Neural progenitor cell (in vitro differentiated cells): ENCODE data around the gene GPR152. TPM values are rescaled to one million over a fixed set of nuclear protein-coding genes. Genes with fewer than 3 reads are reported as not detected.
A peak's percentile ranks its signal among the peaks of the same experiment; 100 is the strongest.
"Not testable (repeated sequence)": the region's sequence is repeated elsewhere in the genome, so short reads cannot be mapped to it uniquely, and the experiment has no call there.

Experiments used
- DNase-seq: peaks from one replicate; pipeline ENCODE4 v3.0.0-alpha.2; 2016; ENCODE audit warnings: low spot score
- H2AFZ ChIP-seq: fragments of 200-600 bp; sonication (generic); replicated peaks from 2 replicates; pipeline ENCODE4 v1.6.1; 2016; ENCODE audit warnings: antibody characterized with exemption
- H3F3A ChIP-seq: fragments of 200-600 bp; sonication (generic); 2 replicates; pipeline ENCODE4 v1.6.1; 2016; ENCODE audit warnings: antibody characterized with exemption, low read depth
- H3K27ac ChIP-seq: fragments of 200-600 bp; sonication (generic); 2 replicates; pipeline ENCODE4 v1.5.1; 2016; ENCODE audit warnings: mild to moderate bottlenecking
- H3K27me3 ChIP-seq: fragments of 200-600 bp; sonication (generic); 2 replicates; pipeline ENCODE4 v1.6.1; 2016; ENCODE audit warnings: mild to moderate bottlenecking, moderate library complexity
- H3K36me3 ChIP-seq: fragments of 200-600 bp; sonication (generic); 2 replicates; pipeline ENCODE4 v1.5.1; 2016
- H3K4me1 ChIP-seq: fragments of 200-600 bp; sonication (generic); 2 replicates; pipeline ENCODE4 v1.6.1; 2016; ENCODE audit warnings: mixed run types
- H3K4me2 ChIP-seq: fragments of 200-600 bp; sonication (generic); 2 replicates; pipeline ENCODE4 v1.6.1; 2016
- H3K4me3 ChIP-seq: fragments of 200-600 bp; sonication (generic); 2 replicates; pipeline ENCODE4 v1.5.1; 2016
- H3K79me2 ChIP-seq: fragments of 200-600 bp; sonication (generic); 2 replicates; pipeline ENCODE4 v1.6.1; 2016; ENCODE audit warnings: low read depth
- H3K9ac ChIP-seq: fragments of 200-600 bp; sonication (generic); 2 replicates; pipeline ENCODE4 v1.6.1; 2016
- H3K9me3 ChIP-seq: fragments of 200-600 bp; sonication (generic); 2 replicates; pipeline ENCODE4 v1.5.1; 2016; ENCODE audit warnings: low read depth
- H4K20me1 ChIP-seq: fragments of 200-600 bp; sonication (generic); 2 replicates; pipeline ENCODE4 v1.6.1; 2016; ENCODE audit warnings: low read depth
- H3K27ac Mint-ChIP-seq: 3 replicates; pipeline ENCODE4 v1.8.0; 2021; ENCODE audit warnings: mixed read lengths
- H3K27me3 Mint-ChIP-seq: 2 replicates; pipeline ENCODE4 v1.8.0; 2022; ENCODE audit warnings: low read depth, mild to moderate bottlenecking, inconsistent platforms, moderate library complexity, mixed read lengths; ENCODE audit not compliant: insufficient read depth
- H3K36me3 Mint-ChIP-seq: 3 replicates; pipeline ENCODE4 v1.8.0; 2021; ENCODE audit warnings: mixed read lengths
- H3K4me1 Mint-ChIP-seq: 3 replicates; pipeline ENCODE4 v1.8.0; 2021; ENCODE audit warnings: mixed read lengths
- H3K4me3 Mint-ChIP-seq: 3 replicates; pipeline ENCODE4 v1.8.0; 2021; ENCODE audit warnings: mild to moderate bottlenecking, moderate library complexity, mixed read lengths
- H3K9me3 Mint-ChIP-seq: 3 replicates; pipeline ENCODE4 v1.8.0; 2020; ENCODE audit warnings: mixed read lengths
- EZH2 ChIP-seq: fragments of 200-600 bp; sonication (generic); IDR thresholded peaks from 2 replicates; pipeline ENCODE4 v1.6.1; 2017; ENCODE audit warnings: antibody characterized with exemption, mild to moderate bottlenecking, moderate library complexity
- EZH2phosphoT487 ChIP-seq: fragments of 200-600 bp; sonication (generic); IDR thresholded peaks from 2 replicates; pipeline ENCODE4 v1.6.1; 2017; ENCODE audit warnings: antibody characterized with exemption
- total RNA-seq: library from RNA; depleted of rRNA; stranded (reverse); fragments of >200 nt; gene quantifications from 2 replicates; pipeline ENCODE4 v1.2.3, GENCODE V29; 2015; ENCODE audit warnings: low replicate concordance
- TF ChIP-seq, protein P1 (sequence below): fragments of 200-600 bp; sonication (generic); IDR thresholded peaks from 2 replicates; pipeline ENCODE4 v1.5.1; 2017; ENCODE audit warnings: antibody characterized with exemption, mild to moderate bottlenecking

GPR152 gene
- total RNA-seq, 1 donor from 2014 or later, result not detected

DNA sequence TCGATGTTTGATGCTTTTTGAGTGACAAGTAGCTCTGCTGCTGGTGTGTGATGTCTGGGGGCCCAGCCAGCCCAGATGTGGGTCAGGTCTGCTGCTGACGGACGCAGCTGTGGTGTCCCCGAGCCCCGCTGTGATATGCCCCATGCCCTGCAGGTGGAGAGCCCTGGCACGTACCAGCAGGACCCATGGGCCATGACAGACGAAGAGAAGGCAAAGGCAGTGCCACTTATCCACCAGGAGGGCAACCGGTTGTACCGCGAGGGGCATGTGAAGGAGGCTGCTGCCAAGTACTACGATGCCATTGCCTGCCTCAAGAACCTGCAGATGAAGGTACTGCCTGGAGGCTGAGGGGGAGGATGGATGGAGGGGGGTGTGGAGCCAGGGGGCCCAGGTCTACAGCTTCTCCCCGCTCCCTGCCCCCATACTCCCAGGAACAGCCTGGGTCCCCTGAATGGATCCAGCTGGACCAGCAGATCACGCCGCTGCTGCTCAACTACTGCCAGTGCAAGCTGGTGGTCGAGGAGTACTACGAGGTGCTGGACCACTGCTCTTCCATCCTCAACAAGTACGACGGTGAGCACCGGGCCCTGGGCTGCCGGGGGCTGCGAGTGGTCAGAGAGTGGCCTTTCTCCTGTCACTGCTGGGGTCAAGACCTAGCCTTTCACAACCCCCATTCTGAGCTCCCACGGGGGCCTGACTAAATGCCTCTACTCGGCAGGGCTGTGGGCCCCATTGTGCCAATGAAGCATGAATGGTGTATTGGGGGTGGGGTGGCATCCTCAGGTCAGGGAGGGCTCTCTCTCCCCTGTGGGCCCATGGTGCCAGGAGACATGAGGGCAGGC lies 37.6 kb upstream of the GPR152 start:
- Histone ChIP-seq H3K9me3 (no peaks in the 10 kb centered on the region), H3K36me3 (no peaks in the 10 kb centered on the region), H2AFZ (no peak overlapping the region), H3K27ac (no peak overlapping the region), H3K4me2 (no peak overlapping the region), H3K4me1 (no peaks in the 10 kb centered on the region), H3K79me2 (no peaks in the 10 kb centered on the region), H3K9ac (no peak overlapping the region), H3F3A (no peaks in the 10 kb centered on the region), H4K20me1 (no peaks in the 10 kb centered on the region), H3K4me3 (no peak overlapping the region), H3K27me3 (no peaks in the 10 kb centered on the region)
- peaks cover 15% of the 10 kb centered on the region for H3K36me3 Mint-ChIP-seq
- no peak for DNase-seq
- peaks cover 15% of the 10 kb centered on the region for H3K4me1 Mint-ChIP-seq
- peak overlapping the region; percentile 28 for H3K4me3 Mint-ChIP-seq
- TF ChIP-seq EZH2phosphoT487 (no peak), EZH2 (no peak)
- TF ChIP-seq, protein P1, sequence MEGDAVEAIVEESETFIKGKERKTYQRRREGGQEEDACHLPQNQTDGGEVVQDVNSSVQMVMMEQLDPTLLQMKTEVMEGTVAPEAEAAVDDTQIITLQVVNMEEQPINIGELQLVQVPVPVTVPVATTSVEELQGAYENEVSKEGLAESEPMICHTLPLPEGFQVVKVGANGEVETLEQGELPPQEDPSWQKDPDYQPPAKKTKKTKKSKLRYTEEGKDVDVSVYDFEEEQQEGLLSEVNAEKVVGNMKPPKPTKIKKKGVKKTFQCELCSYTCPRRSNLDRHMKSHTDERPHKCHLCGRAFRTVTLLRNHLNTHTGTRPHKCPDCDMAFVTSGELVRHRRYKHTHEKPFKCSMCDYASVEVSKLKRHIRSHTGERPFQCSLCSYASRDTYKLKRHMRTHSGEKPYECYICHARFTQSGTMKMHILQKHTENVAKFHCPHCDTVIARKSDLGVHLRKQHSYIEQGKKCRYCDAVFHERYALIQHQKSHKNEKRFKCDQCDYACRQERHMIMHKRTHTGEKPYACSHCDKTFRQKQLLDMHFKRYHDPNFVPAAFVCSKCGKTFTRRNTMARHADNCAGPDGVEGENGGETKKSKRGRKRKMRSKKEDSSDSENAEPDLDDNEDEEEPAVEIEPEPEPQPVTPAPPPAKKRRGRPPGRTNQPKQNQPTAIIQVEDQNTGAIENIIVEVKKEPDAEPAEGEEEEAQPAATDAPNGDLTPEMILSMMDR, result no peak
- H3K27me3 Mint-ChIP-seq, result no peaks in the 10 kb centered on the region
- no peak overlapping the region for H3K27ac Mint-ChIP-seq
- H3K9me3 Mint-ChIP-seq, result no peaks in the 10 kb centered on the region

DNA sequence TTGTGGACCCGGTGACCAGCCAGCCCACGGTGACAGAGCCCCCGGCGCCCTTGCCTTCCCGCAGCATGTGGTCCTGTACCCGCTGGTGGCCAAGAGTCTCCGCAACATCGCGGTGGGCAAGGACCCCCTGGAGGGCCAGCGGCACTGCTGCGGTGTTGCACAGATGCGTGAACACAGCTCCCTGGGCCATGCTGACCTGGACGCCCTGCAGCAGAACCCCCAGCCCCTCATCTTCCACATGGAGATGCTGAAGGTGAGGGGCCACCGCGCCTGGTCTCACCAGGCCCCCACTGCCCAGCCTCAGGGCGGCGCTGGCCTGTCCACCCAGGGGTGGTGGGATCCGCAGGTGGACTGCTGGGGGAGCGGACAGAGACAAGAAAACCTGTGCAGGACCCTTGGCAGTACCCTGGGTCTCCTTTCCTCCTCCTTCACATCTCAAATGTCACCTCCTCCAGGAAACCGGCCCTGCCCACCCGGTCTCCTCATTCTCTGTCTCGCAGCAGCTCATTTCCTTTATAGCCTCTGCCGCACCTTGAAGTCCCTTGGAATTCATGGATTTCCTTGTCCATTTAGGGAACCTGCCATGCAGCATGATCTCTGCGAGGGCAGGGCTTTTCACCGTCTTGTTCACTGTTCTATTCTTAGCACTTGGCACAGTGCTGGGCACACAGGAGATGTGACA lies 36.8 kb upstream of the GPR152 start:
- Mint-ChIP-seq H3K4me1 (peaks cover 22% of the 10 kb centered on the region), H3K27me3 (no peaks in the 10 kb centered on the region), H3K36me3 (peaks cover 19% of the 10 kb centered on the region), H3K4me3 (peak overlapping the region; percentile 28), H3K27ac (no peak overlapping the region), H3K9me3 (no peaks in the 10 kb centered on the region)
- no peak overlapping the region for H3K9ac ChIP-seq
- TF ChIP-seq, protein P1, result no peak
- TF ChIP-seq EZH2phosphoT487 (no peak), EZH2 (no peak)
- H3K27ac ChIP-seq, result no peak overlapping the region
- no peak overlapping the region for H3K4me2 ChIP-seq
- peaks cover 4% of the 10 kb centered on the region for H3K79me2 ChIP-seq
- H2AFZ ChIP-seq, result no peak overlapping the region
- H3K27me3 ChIP-seq, result no peaks in the 10 kb centered on the region
- H3K4me1 ChIP-seq, result no peaks in the 10 kb centered on the region
- no peaks in the 10 kb centered on the region for H3K9me3 ChIP-seq
- DNase-seq, result no peak
- no peak overlapping the region for H3K4me3 ChIP-seq
- H3K36me3 ChIP-seq, result no peaks in the 10 kb centered on the region
- no peaks in the 10 kb centered on the region for H4K20me1 ChIP-seq
- no peaks in the 10 kb centered on the region for H3F3A ChIP-seq

DNA sequence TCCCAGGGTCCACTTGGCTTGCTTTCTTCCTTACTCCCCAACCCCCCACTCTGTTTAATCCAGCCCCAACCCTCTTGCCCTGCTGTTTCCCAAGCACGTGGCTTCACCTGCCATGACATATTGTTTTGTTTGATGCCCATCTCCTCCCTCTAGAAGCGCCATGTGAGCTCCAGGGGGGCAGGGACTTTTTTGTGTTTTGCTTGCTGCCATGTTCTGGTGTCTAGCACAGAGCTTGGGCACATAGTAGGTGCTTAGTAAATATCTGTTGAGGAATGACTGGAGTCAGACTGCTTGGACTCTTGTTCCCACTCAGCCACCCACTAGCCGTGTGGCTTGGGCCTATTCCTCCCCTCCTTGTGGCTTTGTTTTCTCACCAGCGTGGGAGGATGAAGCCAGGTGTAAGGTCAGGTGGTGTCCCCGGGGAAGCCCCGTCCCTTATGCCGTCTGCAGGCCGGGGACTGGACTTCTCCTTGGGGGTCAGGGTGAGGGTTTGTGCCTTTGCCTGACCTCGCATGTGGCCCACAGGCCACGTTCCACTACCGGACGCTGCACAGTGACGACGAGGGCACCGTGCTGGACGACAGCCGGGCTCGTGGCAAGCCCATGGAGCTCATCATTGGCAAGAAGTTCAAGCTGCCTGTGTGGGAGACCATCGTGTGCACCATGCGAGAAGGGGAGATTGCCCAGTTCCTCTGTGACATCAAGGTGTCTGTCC lies 34.1 kb upstream of the GPR152 start:
- Mint-ChIP-seq H3K4me3 (peak overlapping the region; percentile 33), H3K9me3 (no peaks in the 10 kb centered on the region), H3K4me1 (peaks cover 43% of the 10 kb centered on the region), H3K27ac (no peak overlapping the region), H3K27me3 (peaks cover 5% of the 10 kb centered on the region), H3K36me3 (peaks cover 20% of the 10 kb centered on the region)
- H3K4me2 ChIP-seq, result no peak overlapping the region
- H3K79me2 ChIP-seq, result peaks cover 11% of the 10 kb centered on the region
- DNase-seq, result no peak
- H3K36me3 ChIP-seq, result no peaks in the 10 kb centered on the region
- no peaks in the 10 kb centered on the region for H4K20me1 ChIP-seq
- H3K9ac ChIP-seq, result no peak overlapping the region
- no peaks in the 10 kb centered on the region for H3F3A ChIP-seq
- H3K27me3 ChIP-seq, result peaks cover 6% of the 10 kb centered on the region
- no peaks in the 10 kb centered on the region for H3K9me3 ChIP-seq
- no peak overlapping the region for H2AFZ ChIP-seq
- no peak overlapping the region for H3K27ac ChIP-seq
- no peaks in the 10 kb centered on the region for H3K4me1 ChIP-seq
- TF ChIP-seq, protein P1, result no peak
- TF ChIP-seq EZH2phosphoT487, result no peak
- TF ChIP-seq EZH2, result no peak
- no peak overlapping the region for H3K4me3 ChIP-seq

GRCh38 chr11:67485873-67486361 lies 33.4 kb upstream of the GPR152 start:
- H3K9me3 ChIP-seq, H3K9me3 Mint-ChIP-seq, H3K4me3 ChIP-seq, H3K27ac ChIP-seq, H3K27me3 ChIP-seq, H3F3A ChIP-seq, H3K9ac ChIP-seq, H4K20me1 ChIP-seq, H3K27ac Mint-ChIP-seq, H2AFZ ChIP-seq, H3K27me3 Mint-ChIP-seq, H3K4me1 ChIP-seq, H3K36me3 ChIP-seq, H3K4me2 ChIP-seq, DNase-seq: not testable (repeated sequence)
- Mint-ChIP-seq H3K36me3 (peaks cover 18% of the 10 kb centered on the region), H3K4me1 (peaks cover 41% of the 10 kb centered on the region), H3K4me3 (peak overlapping the region; percentile 62)
- H3K79me2 ChIP-seq, result peaks cover 11% of the 10 kb centered on the region
